Left ventricle myocardium inferior (tissue), 1 donor: Measurements from ENCODE around the gene FSIP1. TPM values are rescaled to one million over a fixed set of nuclear protein-coding genes. Genes with fewer than 3 reads are reported as not detected.
A peak's percentile ranks its signal among the peaks of the same experiment; 100 is the strongest.

Experiments
- DNase-seq: peaks from one replicate; pipeline ENCODE4 v3.0.0-alpha.2; 2020
- H3K27ac ChIP-seq: fragments of 200-600 bp; replicated peaks from 2 replicates; pipeline ENCODE4 v1.8.0; 2021
- H3K27me3 ChIP-seq: fragments of 200-600 bp; 2 replicates; pipeline ENCODE4 v1.8.0; 2021; ENCODE audit warnings: low read depth
- H3K36me3 ChIP-seq: fragments of 200-600 bp; 2 replicates; pipeline ENCODE4 v1.8.0; 2021
- H3K4me1 ChIP-seq: fragments of 200-600 bp; 2 replicates; pipeline ENCODE4 v1.8.0; 2021
- H3K4me3 ChIP-seq: fragments of 200-600 bp; 2 replicates; pipeline ENCODE4 v1.8.0; 2021; ENCODE audit warnings: mild to moderate bottlenecking, moderate library complexity
- H3K9me3 ChIP-seq: fragments of 200-600 bp; replicated peaks from 2 replicates; pipeline ENCODE4 v1.8.0; 2021
- CTCF ChIP-seq: fragments of 200-600 bp; IDR thresholded peaks from 2 replicates; pipeline ENCODE4 v1.8.0; 2021; ENCODE audit warnings: antibody characterized with exemption, mild to moderate bottlenecking, borderline replicate concordance
- intact Hi-C: fragments of 100-400 bp; cut with micrococcal nuclease; formaldehyde crosslinking; loops from one replicate; pipeline ENCODE4 v1.11.0; 2022
- total RNA-seq: library from RNA; stranded (reverse); fragmentation: NEBNext Ultra II Directional; extraction: Animal tissue kit (Norgen Biotek cat#: 25700); gene quantifications from one replicate; pipeline ENCODE4 v1.2.1, GENCODE V29; 2021
- donor health status: DM: no; HTN: yes; CAD: no; lungs with severe emphysema.

The FSIP1 gene
- total RNA-seq, 1 donor from 2014 or later, result 1.2 TPM

- H3K36me3 ChIP-seq, result no peaks in the 10 kb centered on the region
- H3K4me3 ChIP-seq, result no peak overlapping the region
- H3K27me3 ChIP-seq, result no peaks in the 10 kb centered on the region
- TF ChIP-seq CTCF, result no peak
- intact Hi-C loops, result no loop called here
- H3K4me1 ChIP-seq, result peaks cover 8% of the 10 kb centered on the region
- DNase-seq, result no peak
- H3K27ac ChIP-seq, result no peak overlapping the region
- H3K9me3 ChIP-seq, result no peaks in the 10 kb centered on the region
Observed at GRCh38 chr15:39776068-39776467, 6.6 kb downstream of the FSIP1 start.

GRCh38 chr15:39774688-39775267 is 7.9 kb downstream of the FSIP1 start:
- no peak for DNase-seq
- TF ChIP-seq CTCF, result no peak
- no peaks in the 10 kb centered on the region for H3K27me3 ChIP-seq
- no peak overlapping the region for H3K4me3 ChIP-seq
- no peaks in the 10 kb centered on the region for H3K36me3 ChIP-seq
- H3K4me1 ChIP-seq, result peaks cover 12% of the 10 kb centered on the region
- no peak overlapping the region for H3K27ac ChIP-seq
- no peaks in the 10 kb centered on the region for H3K9me3 ChIP-seq
- intact Hi-C loops, result no loop called here

- no peak for DNase-seq
- H3K4me3 ChIP-seq, result no peak overlapping the region
- H3K27me3 ChIP-seq, result no peaks in the 10 kb centered on the region
- H3K27ac ChIP-seq, result peak overlapping the region; percentile 57
- H3K9me3 ChIP-seq, result no peaks in the 10 kb centered on the region
- no peaks in the 10 kb centered on the region for H3K36me3 ChIP-seq
- peaks cover 12% of the 10 kb centered on the region for H3K4me1 ChIP-seq
- no peak for TF ChIP-seq CTCF
- intact Hi-C loops, result no loop called here
Observed at GRCh38 chr15:39770748-39771689, 11.6 kb downstream of the FSIP1 start.

GRCh38 chr15:39767921-39768320 is 14.7 kb downstream of the FSIP1 start:
- no peaks in the 10 kb centered on the region for H3K36me3 ChIP-seq
- intact Hi-C loops, result no loop called here

GRCh38 chr15:39761006-39761405 is 21.6 kb downstream of the FSIP1 start:
- H3K9me3 ChIP-seq, result peaks cover 5% of the 10 kb centered on the region
- no peaks in the 10 kb centered on the region for H3K36me3 ChIP-seq
- H3K27me3 ChIP-seq, result no peaks in the 10 kb centered on the region
- H3K27ac ChIP-seq, result no peak overlapping the region
- TF ChIP-seq CTCF, result no peak
- H3K4me1 ChIP-seq, result no peaks in the 10 kb centered on the region
- DNase-seq, result no peak
- no peak overlapping the region for H3K4me3 ChIP-seq
- intact Hi-C loops, result no loop called here

More at GRCh38 chr15:39767921-39768320, 14.7 kb downstream of the FSIP1 start:
- no peak for DNase-seq
- H3K4me3 ChIP-seq, result no peak overlapping the region
- H3K27me3 ChIP-seq, result no peaks in the 10 kb centered on the region
- H3K9me3 ChIP-seq, result no peaks in the 10 kb centered on the region
- peaks cover 12% of the 10 kb centered on the region for H3K4me1 ChIP-seq
- no peak overlapping the region for H3K27ac ChIP-seq
- TF ChIP-seq CTCF, result no peak
